Motor neuron (in vitro differentiated cells): Measurements from ENCODE around the gene FADS6. TPM values are rescaled to one million over a fixed set of nuclear protein-coding genes. Genes with fewer than 3 reads are reported as not detected.
"Not testable (repeated sequence)": the region's sequence is repeated elsewhere in the genome, so short reads cannot be mapped to it uniquely, and the experiment has no call there.

ENCODE experiments used
- ATAC-seq, 8 experiments: fragments of 200-7000 bp; cut with Tn5 transposase; replicated peaks in 6 of 8; 2 replicates each; pipeline ENCODE4 v1.8.0; 2021; ENCODE audit warnings: mild to moderate bottlenecking in 8 of 8, moderate library complexity in 8 of 8
- H3K27ac ChIP-seq, 2 donors: fragments of 250-450 bp; sonication (Bioruptor Pico); 2 replicates each; pipeline ENCODE4 v1.9.0; 2021; ENCODE audit warnings: antibody characterized with exemption in 2 of 2, mild to moderate bottlenecking in 2 of 2, moderate library complexity in 1 of 2
- H3K4me1 ChIP-seq, 2 donors: fragments of 250-450 bp; sonication (Bioruptor Pico); replicated peaks in 1 of 2; 2 replicates each; pipeline ENCODE4 v1.6.1; 2021; ENCODE audit warnings: antibody characterized with exemption in 2 of 2, mild to moderate bottlenecking in 2 of 2, moderate library complexity in 1 of 2
- H3K4me3 ChIP-seq, 5 donors: fragments of 250-450 bp; sonication (Bioruptor Pico); 2 replicates each; pipeline ENCODE4 v1.9.0; 2021; ENCODE audit warnings: antibody characterized with exemption in 5 of 5, mild to moderate bottlenecking in 5 of 5, moderate library complexity in 4 of 5
- WGBS, 10 experiments: fragments of 450-650 bp; shearing (Covaris generic); methylation state at CpG; one replicate each; pipeline ENCODE4 v1.0.0; 2022; 5-methylcytosine and 5-hydroxymethylcytosine counted together
- in situ Hi-C, 9 experiments: fragments of 400-800 bp; cut with MboI; loops; one replicate each; pipeline ENCODE4 v1.15.0; 2021; ENCODE audit warnings: low sequenced_read_pairs in 9 of 9, low pct_unique_long_range_greater_than_20kb in 2 of 9; ENCODE audit not compliant: unreplicated experiment in 9 of 9
- total RNA-seq, 8 experiments: library from RNA; unstranded; fragments of 300-600 nt; gene quantifications; 2 replicates each; pipeline versions ENCODE4 v1.2.3 to v1.2.4, GENCODE V29; 2022

Gene FADS6
- total RNA-seq, 8 experiments from 2014 or later: 0.11 to 0.85 (median 0.25) TPM; not detected in 2

- Histone ChIP-seq H3K27ac (no peak overlapping the region), H3K4me3 (no peak overlapping the region), H3K4me1 (peaks cover 10 to 13% of the 10 kb centered on the region in 2 donors)
- ATAC-seq: no peak
- 67 to 100% (median 82%) methylated on average over 1 to 5 of the region's 11 CpGs; no CpG with 5 or more reads in 4 of the 10 experiments for WGBS, 10 experiments
- in situ Hi-C loops: no loop called here
Observed at GRCh38 chr17:74916851-74917199, 23.4 kb upstream of the FADS6 start.

- H3K4me1 ChIP-seq: peaks cover 8% of the 10 kb centered on the region in 2 donors
- WGBS, 10 experiments: 67% methylated on average over 3 of the region's 13 CpGs; no CpG with 5 or more reads in 9 of the 10 experiments
- no peak for ATAC-seq
- no peak overlapping the region for H3K27ac ChIP-seq
- no peak overlapping the region for H3K4me3 ChIP-seq
- in situ Hi-C loops: no loop called here
Observed at GRCh38 chr17:74916136-74916850, 22.9 kb upstream of the FADS6 start.

GRCh38 chr17:74911423-74911822, 18.0 kb upstream of the FADS6 start:
- in situ Hi-C loops, ATAC-seq, H3K4me1 ChIP-seq, H3K27ac ChIP-seq, H3K4me3 ChIP-seq: not testable (repeated sequence)
- WGBS, 10 experiments: 33 to 80% (median 67%) methylated on average over 1 of the region's 8 CpGs; no CpG with 5 or more reads in 6 of the 10 experiments

GRCh38 chr17:74909097-74909496, 15.7 kb upstream of the FADS6 start:
- H3K27ac ChIP-seq, in situ Hi-C loops, H3K4me1 ChIP-seq, ATAC-seq, H3K4me3 ChIP-seq: not testable (repeated sequence)
- WGBS, 10 experiments: 48 to 90% (median 71%) methylated on average over 1 to 4 of the region's 4 CpGs; no CpG with 5 or more reads in 4 of the 10 experiments

GRCh38 chr17:74907012-74907411, 13.6 kb upstream of the FADS6 start:
- in situ Hi-C loops: no loop called here
- H3K4me3 ChIP-seq: no peak overlapping the region
- WGBS, 10 experiments: 78 to 100% methylated on average over 2 to 11 of the region's 34 CpGs; no CpG with 5 or more reads in 8 of the 10 experiments
- ATAC-seq: no peak
- no peak overlapping the region for H3K27ac ChIP-seq
- no peaks in the 10 kb centered on the region for H3K4me1 ChIP-seq

GRCh38 chr17:74906214-74906793, 12.9 kb upstream of the FADS6 start:
- ATAC-seq, H3K27ac ChIP-seq, H3K4me3 ChIP-seq, H3K4me1 ChIP-seq, in situ Hi-C loops: not testable (repeated sequence)
- WGBS, 10 experiments: 10 to 100% (median 81%) methylated on average over 1 to 3 of the region's 6 CpGs; no CpG with 5 or more reads in 2 of the 10 experiments

GRCh38 chr17:74904687-74905409, 11.4 kb upstream of the FADS6 start:
- no peak overlapping the region for H3K27ac ChIP-seq
- in situ Hi-C loops: no loop called here
- 0 to 100% (median 67%) methylated on average over 1 to 4 of the region's 7 CpGs for WGBS, 10 experiments
- no peak for ATAC-seq
- H3K4me1 ChIP-seq: no peaks in the 10 kb centered on the region
- no peak overlapping the region for H3K4me3 ChIP-seq

- no peak for ATAC-seq
- Histone ChIP-seq H3K27ac (no peak overlapping the region), H3K4me1 (no peaks in the 10 kb centered on the region), H3K4me3 (no peak overlapping the region)
- 28 to 100% (median 50%) methylated on average over 1 to 5 of the region's 6 CpGs; no CpG with 5 or more reads in 5 of the 10 experiments for whole genome bisulfite sequencing, 10 experiments
- in situ Hi-C loops: no loop called here
Observed at GRCh38 chr17:74903671-74904070, 10.2 kb upstream of the FADS6 start.

GRCh38 chr17:74903034-74903433, 9.6 kb upstream of the FADS6 start:
- no peak for ATAC-seq
- in situ Hi-C loops: no loop called here
- Histone ChIP-seq H3K4me1 (no peaks in the 10 kb centered on the region), H3K4me3 (no peak overlapping the region), H3K27ac (no peak overlapping the region)
- 50 to 91% (median 75%) methylated on average over 2 to 6 of the region's 9 CpGs; no CpG with 5 or more reads in 4 of the 10 experiments for WGBS, 10 experiments

GRCh38 chr17:74901353-74902135, 8.1 kb upstream of the FADS6 start:
- no peak overlapping the region for H3K4me3 ChIP-seq
- no peak overlapping the region for H3K27ac ChIP-seq
- H3K4me1 ChIP-seq: no peaks in the 10 kb centered on the region
- ATAC-seq: no peak
- in situ Hi-C loops: no loop called here
- 50 to 95% (median 83%) methylated on average over 2 to 7 of the region's 14 CpGs; no CpG with 5 or more reads in 2 of the 10 experiments for WGBS, 10 experiments

- Histone ChIP-seq H3K27ac (no peak overlapping the region), H3K4me3 (no peak overlapping the region), H3K4me1 (no peaks in the 10 kb centered on the region)
- WGBS, 10 experiments: 30 to 88% (median 65%) methylated on average over 2 to 8 of the region's 8 CpGs; no CpG with 5 or more reads in 2 of the 10 experiments
- in situ Hi-C loops: no loop called here
- no peak for ATAC-seq
Observed at GRCh38 chr17:74900208-74900607, 6.8 kb upstream of the FADS6 start.

- Histone ChIP-seq H3K27ac (no peak overlapping the region), H3K4me1 (no peaks in the 10 kb centered on the region), H3K4me3 (no peak overlapping the region)
- in situ Hi-C loops: no loop called here
- WGBS, 10 experiments: 40 to 100% (median 80%) methylated on average over 1 to 3 of the region's 11 CpGs; no CpG with 5 or more reads in 4 of the 10 experiments
- no peak for ATAC-seq
Observed at GRCh38 chr17:74898376-74898946, 5.0 kb upstream of the FADS6 start.
